Activated T-cell treated with anti-CD3 and anti-CD28 coated beads, Interleukin-2, amount 50 U/mL, for 24 hours (primary cell): ENCODE measurements around the gene POLR2L.
A peak's percentile ranks its signal among the peaks of the same experiment; 100 is the strongest.

ENCODE experiments used
- DNase-seq: peaks from one replicate; pipeline ENCODE4 v3.0.0-alpha.2; 2020
- H3K27ac Mint-ChIP-seq: 2 replicates; pipeline ENCODE4 v1.8.0; 2020; ENCODE audit warnings: mild to moderate bottlenecking, mixed read lengths
- H3K27me3 Mint-ChIP-seq: 2 replicates; pipeline ENCODE4 v1.8.0; 2020; ENCODE audit warnings: mixed read lengths
- H3K36me3 Mint-ChIP-seq: 2 replicates; pipeline ENCODE4 v1.8.0; 2020; ENCODE audit warnings: low read depth, mixed read lengths
- H3K4me1 Mint-ChIP-seq: 2 replicates; pipeline ENCODE4 v1.8.0; 2020; ENCODE audit warnings: low read depth, mixed read lengths
- H3K4me3 Mint-ChIP-seq: 2 replicates; pipeline ENCODE4 v1.8.0; 2020; ENCODE audit warnings: mild to moderate bottlenecking, moderate library complexity, mixed read lengths
- H3K9me3 Mint-ChIP-seq: 2 replicates; pipeline ENCODE4 v1.8.0; 2020; ENCODE audit warnings: mixed read lengths

The POLR2L gene

GRCh38 chr11:824292-824880 lies 17.9 kb downstream of the POLR2L start:
- Mint-ChIP-seq H3K27ac (no peak overlapping the region), H3K9me3 (no peaks in the 10 kb centered on the region), H3K27me3 (peaks cover 24% of the 10 kb centered on the region), H3K36me3 (peaks cover 26% of the 10 kb centered on the region), H3K4me1 (peaks cover 37% of the 10 kb centered on the region), H3K4me3 (no peak overlapping the region)
- DNase-seq, result no peak

- Mint-ChIP-seq H3K4me3 (no peak overlapping the region), H3K36me3 (peaks cover 26% of the 10 kb centered on the region), H3K9me3 (no peaks in the 10 kb centered on the region), H3K4me1 (peaks cover 31% of the 10 kb centered on the region), H3K27me3 (peaks cover 17% of the 10 kb centered on the region), H3K27ac (peak overlapping the region; percentile 11)
- no peak for DNase-seq
Observed at GRCh38 chr11:823441-824291, 18.7 kb downstream of the POLR2L start.

GRCh38 chr11:821512-822371 lies 20.6 kb downstream of the POLR2L start:
- Mint-ChIP-seq H3K27ac (no peak overlapping the region), H3K4me3 (peak overlapping the region; percentile 80), H3K27me3 (peaks cover 4% of the 10 kb centered on the region), H3K9me3 (no peaks in the 10 kb centered on the region), H3K36me3 (peaks cover 26% of the 10 kb centered on the region), H3K4me1 (peaks cover 25% of the 10 kb centered on the region)
- DNase-seq, result no peak

- Mint-ChIP-seq H3K4me1 (peaks cover 20% of the 10 kb centered on the region), H3K4me3 (peak overlapping the region; percentile 80), H3K36me3 (peaks cover 32% of the 10 kb centered on the region), H3K9me3 (no peaks in the 10 kb centered on the region), H3K27me3 (no peaks in the 10 kb centered on the region), H3K27ac (peak overlapping the region; percentile 76)
- no peak for DNase-seq
Observed at GRCh38 chr11:820655-821511, 21.4 kb downstream of the POLR2L start.

- Mint-ChIP-seq H3K27me3 (no peaks in the 10 kb centered on the region), H3K36me3 (peaks cover 31% of the 10 kb centered on the region), H3K9me3 (no peaks in the 10 kb centered on the region), H3K4me1 (peaks cover 20% of the 10 kb centered on the region), H3K27ac (peak overlapping the region; percentile 78), H3K4me3 (peak overlapping the region; percentile 80)
- DNase-seq, result peak; percentile 90
Observed at GRCh38 chr11:819943-820649, 22.2 kb downstream of the POLR2L start.

- Mint-ChIP-seq H3K36me3 (peaks cover 34% of the 10 kb centered on the region), H3K4me3 (peak overlapping the region; percentile 80), H3K9me3 (no peaks in the 10 kb centered on the region), H3K27me3 (no peaks in the 10 kb centered on the region), H3K27ac (peak overlapping the region; percentile 78), H3K4me1 (peaks cover 20% of the 10 kb centered on the region)
- DNase-seq, result peak; percentile 92
Observed at GRCh38 chr11:819129-819931, 23.0 kb downstream of the POLR2L start.

- Mint-ChIP-seq H3K27me3 (no peaks in the 10 kb centered on the region), H3K4me1 (peaks cover 23% of the 10 kb centered on the region)
Observed at GRCh38 chr11:818396-819128, 23.8 kb downstream of the POLR2L start, which contains the start of gene PNPLA2. PNPLA2 (plus strand) TSS chr11:818914; CDS start chr11:819719, 805 bp downstream.

GRCh38 chr11:816433-816779 lies 25.9 kb downstream of the POLR2L start:
- peaks cover 33% of the 10 kb centered on the region for H3K4me1 Mint-ChIP-seq
- DNase-seq, result no peak
- H3K27ac Mint-ChIP-seq, result peak overlapping the region; percentile 38
- no peaks in the 10 kb centered on the region for H3K9me3 Mint-ChIP-seq
- no peaks in the 10 kb centered on the region for H3K27me3 Mint-ChIP-seq
- peaks cover 47% of the 10 kb centered on the region for H3K36me3 Mint-ChIP-seq
- H3K4me3 Mint-ChIP-seq, result no peak overlapping the region

More at GRCh38 chr11:818396-819128, 23.8 kb downstream of the POLR2L start, which contains the start of gene PNPLA2:
- Mint-ChIP-seq H3K27ac (peak within 1 kb of the TSS; percentile 85), H3K4me3 (peak within 1 kb of the TSS; percentile 80), H3K36me3 (peaks cover 38% of the 10 kb centered on the region), H3K9me3 (no peaks in the 10 kb centered on the region)
- DNase-seq, result no peak

GRCh38 chr11:815675-816432 lies 26.5 kb downstream of the POLR2L start:
- H3K9me3 Mint-ChIP-seq, result no peaks in the 10 kb centered on the region
- H3K36me3 Mint-ChIP-seq, result peaks cover 53% of the 10 kb centered on the region
- H3K27me3 Mint-ChIP-seq, result no peaks in the 10 kb centered on the region
- H3K4me1 Mint-ChIP-seq, result peaks cover 34% of the 10 kb centered on the region
- DNase-seq, result no peak
- H3K4me3 Mint-ChIP-seq, result no peak overlapping the region
- H3K27ac Mint-ChIP-seq, result peak overlapping the region; percentile 44

GRCh38 chr11:813456-814096 lies 28.8 kb downstream of the POLR2L start:
- Mint-ChIP-seq H3K4me1 (peaks cover 30% of the 10 kb centered on the region), H3K27ac (peak overlapping the region; percentile 96), H3K36me3 (peaks cover 72% of the 10 kb centered on the region), H3K9me3 (no peaks in the 10 kb centered on the region), H3K4me3 (peak overlapping the region; percentile 10), H3K27me3 (no peaks in the 10 kb centered on the region)
- peak; percentile 55 for DNase-seq

- H3K27me3 Mint-ChIP-seq, result no peaks in the 10 kb centered on the region
- H3K27ac Mint-ChIP-seq, result peak overlapping the region; percentile 96
- H3K36me3 Mint-ChIP-seq, result peaks cover 75% of the 10 kb centered on the region
- H3K4me1 Mint-ChIP-seq, result peaks cover 31% of the 10 kb centered on the region
- peak overlapping the region; percentile 89 for H3K4me3 Mint-ChIP-seq
- DNase-seq, result no peak
- H3K9me3 Mint-ChIP-seq, result no peaks in the 10 kb centered on the region
Observed at GRCh38 chr11:813072-813455, 29.3 kb downstream of the POLR2L start.
